ENCODE data around the gene BRD4.

Gene BRD4

GRCh38 chr19:15264061-15264932, 68.0 kb downstream of the BRD4 start:
- peak; percentile 80 for DNase-seq

GRCh38 chr19:15263361-15263985, 68.9 kb downstream of the BRD4 start:
- DNase-seq, result no peak

- no peak for DNase-seq
These were observed 70.3 kb downstream of the BRD4 start for GRCh38 chr19:15262011-15262410.

GRCh38 chr19:15260939-15261338, 71.4 kb downstream of the BRD4 start:
- no peak for DNase-seq

- DNase-seq, result no peak
These were observed 72.4 kb downstream of the BRD4 start for GRCh38 chr19:15259907-15260306.

- DNase-seq, result no peak
These were observed 74.6 kb downstream of the BRD4 start for GRCh38 chr19:15257782-15258181.

- no peak for DNase-seq
These were observed 75.5 kb downstream of the BRD4 start for GRCh38 chr19:15256708-15257331.

- no peak for DNase-seq
These were observed 76.9 kb downstream of the BRD4 start for GRCh38 chr19:15255359-15255990.

- no peak for DNase-seq
These were observed 77.8 kb downstream of the BRD4 start for GRCh38 chr19:15254547-15254946.

GRCh38 chr19:15253513-15253912, 78.8 kb downstream of the BRD4 start:
- DNase-seq, result no peak

- no peak for DNase-seq
These were observed 79.3 kb downstream of the BRD4 start for GRCh38 chr19:15253061-15253460.

GRCh38 chr19:15252398-15253018, 79.8 kb downstream of the BRD4 start:
- DNase-seq, result no peak

GRCh38 chr19:15251749-15252397, 80.5 kb downstream of the BRD4 start:
- no peak for DNase-seq

- DNase-seq, result no peak
These were observed 81.2 kb downstream of the BRD4 start for GRCh38 chr19:15251010-15251748.

GRCh38 chr19:15250640-15250993, 81.7 kb downstream of the BRD4 start:
- no peak for DNase-seq

- DNase-seq, result no peak
These were observed 82.2 kb downstream of the BRD4 start for GRCh38 chr19:15249972-15250639.

- DNase-seq, result no peak
These were observed 82.8 kb downstream of the BRD4 start for GRCh38 chr19:15249528-15249874.

- DNase-seq, result no peak
These were observed 83.5 kb downstream of the BRD4 start for GRCh38 chr19:15248648-15249527.

GRCh38 chr19:15248106-15248505, 84.2 kb downstream of the BRD4 start:
- no peak for DNase-seq

Measured in stimulated activated CD4-positive, alpha-beta T cell treated with anti-CD3 and anti-CD28 coated beads, Interleukin-4, amount 100 ng/mL, for 24 hours (primary cell).